Caco-2 (cell line): ENCODE data around the gene GALNT18. TPM values are rescaled to one million over a fixed set of nuclear protein-coding genes. Genes with fewer than 3 reads are reported as not detected.

Experiments used
- BruUV-seq: library from RNA; stranded (reverse); fragments of 400-500 nt; replicated peaks from 2 replicates; lab custom pipeline; 2021; lab: Mats Ljungman, UMichigan
- CTCF ChIA-PET: fragments of 300-600 bp; sonication (Branson Sonifier 250); formaldehyde crosslinking; loops from one replicate; lab custom pipeline; 2022; ENCODE audit warnings: antibody characterized with exemption; lab: Charles Lee
- POLR2A ChIA-PET: fragments of 300-600 bp; sonication (Branson Sonifier 250); formaldehyde crosslinking; loops from one replicate; lab custom pipeline; 2022; ENCODE audit warnings: antibody characterized with exemption; lab: Charles Lee
- DNase-seq, 2 experiments: peaks; one replicate each; pipeline versions ENCODE4 v3.0.0 to v3.0.0-alpha.2; 2020 to 2022
- H3K27me3 ChIP-seq: replicated peaks from 2 replicates; pipeline ENCODE4 v1.6.0; 2011; ENCODE audit warnings: low read length; ENCODE audit not compliant: control insufficient read depth, insufficient read depth
- H3K36me3 ChIP-seq: 2 replicates; pipeline ENCODE4 v1.5.1; 2011; ENCODE audit warnings: low read length; ENCODE audit not compliant: control insufficient read depth, insufficient read depth
- H3K4me1 ChIP-seq: fragments of 250-450 bp; sonication (Bioruptor Pico); 2 replicates; pipeline ENCODE4 v1.5.1; 2020; ENCODE audit warnings: mild to moderate bottlenecking
- H3K4me3 ChIP-seq: 2 replicates; pipeline ENCODE4 v1.5.1; 2011; ENCODE audit warnings: low read depth, mild to moderate bottlenecking, control low read depth, low read length
- H3K9me3 ChIP-seq: fragments of 250-450 bp; sonication (Bioruptor Pico); 2 replicates; pipeline ENCODE4 v1.5.1; 2020; ENCODE audit warnings: mild to moderate bottlenecking, moderate library complexity
- H3K27ac Mint-ChIP-seq: one replicate; pipeline ENCODE4 v1.8.0; 2022; ENCODE audit warnings: mixed read lengths; ENCODE audit not compliant: unreplicated experiment
- H3K27me3 Mint-ChIP-seq: one replicate; pipeline ENCODE4 v1.8.0; 2022; ENCODE audit warnings: mixed read lengths; ENCODE audit not compliant: insufficient read depth, unreplicated experiment
- H3K36me3 Mint-ChIP-seq: one replicate; pipeline ENCODE4 v1.8.0; 2022; ENCODE audit warnings: mild to moderate bottlenecking, mixed read lengths; ENCODE audit not compliant: insufficient read depth, unreplicated experiment
- H3K4me1 Mint-ChIP-seq: one replicate; pipeline ENCODE4 v1.8.0; 2022; ENCODE audit warnings: low read depth, mixed read lengths; ENCODE audit not compliant: unreplicated experiment
- H3K4me3 Mint-ChIP-seq: one replicate; pipeline ENCODE4 v1.8.0; 2022; ENCODE audit warnings: mild to moderate bottlenecking, moderate library complexity, mixed read lengths; ENCODE audit not compliant: unreplicated experiment
- H3K9me3 Mint-ChIP-seq: one replicate; pipeline ENCODE4 v1.8.0; 2022; ENCODE audit warnings: mixed read lengths; ENCODE audit not compliant: unreplicated experiment
- CTCF ChIP-seq, 2 experiments: fragments of 200-600 bp in 1 of 2; IDR thresholded peaks; 1 replicate in 1 of 2; 2 replicates in 1 of 2; pipeline versions ENCODE4 v1.5.1 to v1.8.0; 2011 to 2022; ENCODE audit warnings: antibody characterized with exemption in 1 of 2, control low read depth in 1 of 2, inconsistent platforms in 1 of 2, low read depth in 1 of 2, low read length in 1 of 2, mild to moderate bottlenecking in 1 of 2, moderate library complexity in 1 of 2; ENCODE audit not compliant: insufficient read depth in 1 of 2, severe bottlenecking in 1 of 2, unreplicated experiment in 1 of 2
- intact Hi-C: fragments of 100-400 bp; cut with micrococcal nuclease; formaldehyde crosslinking; loops from one replicate; pipeline ENCODE4 v1.10.0; 2022; ENCODE audit not compliant: unreplicated experiment
- total RNA-seq: library from RNA; stranded (reverse); gene quantifications from 2 replicates; pipeline ENCODE4 v1.2.3, GENCODE V29; 2022

Gene GALNT18
- total RNA-seq, 1 experiment from 2014 or later, result 0.43 TPM

- POLR2A ChIA-PET, result no interaction called here
- Histone ChIP-seq H3K9me3 (no peaks in the 10 kb centered on the region), H3K4me3 (no peak overlapping the region), H3K36me3 (no peaks in the 10 kb centered on the region), H3K27me3 (peaks cover 1% of the 10 kb centered on the region), H3K4me1 (no peaks in the 10 kb centered on the region)
- no peaks in the 10 kb centered on the region for H3K4me1 Mint-ChIP-seq
- no peak for TF ChIP-seq CTCF (IDR thresholded peaks at IDR 0.05; ENCODE audit: insufficient read depth in 1 of 2, low read depth in 1 of 2, low read length in 1 of 2, severe bottlenecking in 1 of 2, unreplicated experiment in 1 of 2)
- no peak overlapping the region for H3K4me3 Mint-ChIP-seq
- no TSS peak for BruUV-seq
- H3K27ac Mint-ChIP-seq, result no peak overlapping the region
- H3K27me3 Mint-ChIP-seq, result peaks cover 29% of the 10 kb centered on the region
- CTCF ChIA-PET, result no interaction called here
- no peak for DNase-seq
- peaks cover 9% of the 10 kb centered on the region for H3K9me3 Mint-ChIP-seq
- H3K36me3 Mint-ChIP-seq, result no peaks in the 10 kb centered on the region
- intact Hi-C loops, result no loop called here
Measured at GRCh38 chr11:11668781-11669180, 47.0 kb upstream of the GALNT18 start.

- Mint-ChIP-seq H3K27ac (no peak overlapping the region), H3K9me3 (peaks cover 9% of the 10 kb centered on the region), H3K4me3 (no peak overlapping the region), H3K4me1 (no peaks in the 10 kb centered on the region), H3K27me3 (peaks cover 29% of the 10 kb centered on the region), H3K36me3 (no peaks in the 10 kb centered on the region)
- no peaks in the 10 kb centered on the region for H3K36me3 ChIP-seq
- no peak for TF ChIP-seq CTCF (IDR thresholded peaks at IDR 0.05; ENCODE audit: insufficient read depth in 1 of 2, low read depth in 1 of 2, low read length in 1 of 2, severe bottlenecking in 1 of 2, unreplicated experiment in 1 of 2)
- ChIA-PET CTCF (no interaction called here), POLR2A (no interaction called here)
- DNase-seq, result no peak
- H3K4me3 ChIP-seq, result no peak overlapping the region
- H3K4me1 ChIP-seq, result no peaks in the 10 kb centered on the region
- BruUV-seq, result no TSS peak
- peaks cover 1% of the 10 kb centered on the region; the same call in 1 of the 2 replicates for H3K27me3 ChIP-seq
- H3K9me3 ChIP-seq, result no peaks in the 10 kb centered on the region
- intact Hi-C loops, result no loop called here
Measured at GRCh38 chr11:11668274-11668673, 46.5 kb upstream of the GALNT18 start.

- CTCF ChIA-PET, result no interaction called here
- intact Hi-C loops, result no loop called here
- Histone ChIP-seq H3K4me1 (no peaks in the 10 kb centered on the region), H3K36me3 (no peaks in the 10 kb centered on the region), H3K4me3 (no peak overlapping the region), H3K9me3 (no peaks in the 10 kb centered on the region), H3K27me3 (peaks cover 1% of the 10 kb centered on the region; the same call in 1 of the 2 replicates)
- Mint-ChIP-seq H3K27ac (no peak overlapping the region), H3K9me3 (peaks cover 9% of the 10 kb centered on the region), H3K27me3 (peaks cover 29% of the 10 kb centered on the region), H3K4me1 (no peaks in the 10 kb centered on the region), H3K4me3 (no peak overlapping the region), H3K36me3 (no peaks in the 10 kb centered on the region)
- no peak for DNase-seq
- TF ChIP-seq CTCF (IDR thresholded peaks at IDR 0.05; ENCODE audit: insufficient read depth in 1 of 2, low read depth in 1 of 2, low read length in 1 of 2, severe bottlenecking in 1 of 2, unreplicated experiment in 1 of 2), result no peak
- BruUV-seq, result no TSS peak
- POLR2A ChIA-PET, result no interaction called here
Measured at GRCh38 chr11:11667056-11667455, 45.3 kb upstream of the GALNT18 start.
